Spinal cord (tissue), 10 donors: ENCODE results near the gene SRGAP3. TPM values are rescaled to one million over a fixed set of nuclear protein-coding genes. Genes with fewer than 3 reads are reported as not detected.
A peak's percentile ranks its signal among the peaks of the same experiment; 100 is the strongest.
"Not testable (repeated sequence)": the region's sequence is repeated elsewhere in the genome, so short reads cannot be mapped to it uniquely, and the experiment has no call there.

ENCODE experiments used
- DNase-seq, 6 donors: peaks; one replicate each; pipeline versions ENCODE4 v3.0.0 to v3.0.0-alpha.2; 2013 to 2015; ENCODE audit warnings: low spot score in 6 of 6, low read depth in 4 of 6
- H3K27ac ChIP-seq: one replicate; pipeline ENCODE4 v1.5.1; 2013; ENCODE audit warnings: low read depth, low read length, control low read depth
- H3K27me3 ChIP-seq: one replicate; pipeline ENCODE4 v1.6.1; 2013; ENCODE audit warnings: low read length; ENCODE audit not compliant: control insufficient read depth, insufficient read depth
- H3K36me3 ChIP-seq: one replicate; pipeline ENCODE4 v1.6.1; 2013; ENCODE audit warnings: low read length; ENCODE audit not compliant: control insufficient read depth, insufficient read depth
- H3K4me1 ChIP-seq: one replicate; pipeline ENCODE4 v1.6.1; 2013; ENCODE audit warnings: low read length; ENCODE audit not compliant: control insufficient read depth, insufficient read depth
- H3K4me3 ChIP-seq: one replicate; pipeline ENCODE4 v1.5.1; 2013; ENCODE audit warnings: low read depth, low read length, control low read depth
- H3K9me3 ChIP-seq: one replicate; pipeline ENCODE4 v1.6.1; 2013; ENCODE audit warnings: low read length; ENCODE audit not compliant: control insufficient read depth, insufficient read depth
- WGBS: methylation state at CpG from one replicate; pipeline ENCODE4 v1.1.5; 2013; ENCODE audit warnings: missing lambda C conversion rate; ENCODE audit not compliant: insufficient coverage; 5-methylcytosine and 5-hydroxymethylcytosine counted together
- long read RNA-seq, 4 donors: transcript quantifications; one replicate each; lab custom pipeline, GENCODE V29; 2026
- polyA plus RNA-seq, 2 donors: library from polyadenylated mRNA; unstranded; fragments of 120-200 nt; gene quantifications; one replicate each; pipeline ENCODE4 v1.2.1, GENCODE V29; 2013; ENCODE audit not compliant: insufficient read length in 2 of 2
- total RNA-seq, 2 donors: library from RNA; depleted of rRNA in 1 of 2; stranded (reverse); fragments of 120-200 nt in 1 of 2; fragments of >200 nt in 1 of 2; gene quantifications; one replicate each; pipeline versions ENCODE4 v1.2.3 to v1.2.4, GENCODE V29; 2013 to 2014
- donor health status: healthy.

SRGAP3 gene
- 10 to 100 TPM; 46.1 to 59.6 TPM for total RNA-seq
- 10 to 100 TPM; 71.7 to 71.9 TPM for polyA plus RNA-seq
- long read RNA-seq, donor 1, full-length matches to known transcripts: 1 of 12 reads
- long read RNA-seq, donor 1, partial matches to known transcripts: 11 of 12 reads
- long read RNA-seq, donor 1, other reads (novel, unspliced or antisense): 0 of 12 reads
- long read RNA-seq, donor 2, partial matches to known transcripts: 5 of 5 reads
- long read RNA-seq, donor 2, other reads (novel, unspliced or antisense): 0 of 5 reads
- long read RNA-seq, donor 3: 0 reads
- long read RNA-seq, donor 4: 0 reads

DNA sequence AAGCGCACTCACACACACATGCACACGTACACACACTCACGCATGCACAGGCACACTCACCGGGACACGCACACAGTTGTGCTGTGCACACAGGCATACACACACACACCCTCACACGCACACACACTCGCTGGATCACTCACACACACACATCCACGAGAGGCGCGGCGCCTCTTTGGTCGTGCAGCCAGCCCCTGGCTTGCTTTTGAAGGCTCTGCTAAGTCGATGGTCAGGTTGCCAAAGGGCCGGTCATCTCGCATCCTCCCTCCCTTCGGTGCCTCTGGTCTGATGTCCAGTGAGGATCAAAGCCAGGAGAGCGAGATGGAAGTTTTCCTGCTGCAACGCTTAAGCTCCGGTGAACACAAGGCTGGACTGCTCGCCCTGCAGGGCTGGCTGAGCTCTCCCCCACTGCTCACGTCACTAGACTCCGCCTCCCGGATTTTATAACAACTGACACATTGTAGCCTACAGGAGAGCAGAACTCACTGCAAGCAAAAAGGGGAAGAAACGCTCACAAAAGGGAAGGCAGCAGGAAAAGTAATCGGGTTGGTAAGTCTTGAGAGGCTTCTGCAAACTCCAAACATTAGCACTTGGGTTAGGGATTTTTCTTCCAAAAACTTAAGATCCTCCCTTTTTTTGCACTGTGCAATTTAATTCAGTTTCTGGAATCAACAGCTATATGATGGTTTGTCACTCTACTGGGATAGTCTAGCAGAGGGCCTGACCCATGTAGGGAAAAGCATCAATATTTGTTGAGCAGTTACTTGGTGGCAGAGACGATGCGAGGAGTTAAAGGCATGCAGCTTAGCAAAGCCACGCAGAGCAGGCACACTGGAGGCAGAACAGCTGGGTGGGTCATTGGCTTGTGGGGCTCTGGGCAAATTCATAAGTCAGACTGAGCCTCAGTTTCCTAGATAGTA lies at the start of gene SRGAP3:
Gene SRGAP3, minus strand, starts transcription at position 374 of the 920 bp plus-strand sequence. CDS start 695 bp downstream, outside the sequence.
- H3K27me3 ChIP-seq: no peaks in the 10 kb centered on the region
- no peaks in the 10 kb centered on the region for H3K36me3 ChIP-seq
- peak; percentile 92 to 99 (median 96) for DNase-seq
- WGBS: 1% methylated on average over 23 of the region's 28 CpGs
- peak within 1 kb of the TSS; percentile 93 for H3K4me3 ChIP-seq
- H3K27ac ChIP-seq: peak within 1 kb of the TSS; percentile 94
- peaks cover 29% of the 10 kb centered on the region for H3K4me1 ChIP-seq
- H3K9me3 ChIP-seq: no peaks in the 10 kb centered on the region

DNA sequence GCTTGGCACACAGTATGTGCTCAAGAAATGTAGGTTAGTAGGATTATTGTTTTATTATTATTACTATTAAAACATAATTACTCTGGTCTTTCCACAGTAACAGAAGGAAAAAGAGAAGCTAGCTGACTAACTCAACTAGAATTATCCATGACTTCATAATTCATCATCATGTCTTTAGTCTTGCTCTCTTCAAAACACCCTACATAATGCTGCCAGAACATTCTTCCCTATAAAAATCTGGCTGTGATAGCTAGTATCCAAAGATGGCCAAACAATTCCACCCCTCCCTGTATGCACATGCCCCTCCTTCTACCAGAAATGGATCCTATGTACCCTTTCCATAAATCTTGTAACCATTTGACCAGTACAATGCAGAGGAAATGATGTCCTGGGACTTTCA lies 48.8 kb upstream of the SRGAP3 start:
- Histone ChIP-seq H3K4me3 (no peak overlapping the region), H3K4me1 (peaks cover 9% of the 10 kb centered on the region), H3K27ac (no peak overlapping the region), H3K9me3 (no peaks in the 10 kb centered on the region), H3K27me3 (no peaks in the 10 kb centered on the region), H3K36me3 (no peaks in the 10 kb centered on the region)
- no peak for DNase-seq

DNA sequence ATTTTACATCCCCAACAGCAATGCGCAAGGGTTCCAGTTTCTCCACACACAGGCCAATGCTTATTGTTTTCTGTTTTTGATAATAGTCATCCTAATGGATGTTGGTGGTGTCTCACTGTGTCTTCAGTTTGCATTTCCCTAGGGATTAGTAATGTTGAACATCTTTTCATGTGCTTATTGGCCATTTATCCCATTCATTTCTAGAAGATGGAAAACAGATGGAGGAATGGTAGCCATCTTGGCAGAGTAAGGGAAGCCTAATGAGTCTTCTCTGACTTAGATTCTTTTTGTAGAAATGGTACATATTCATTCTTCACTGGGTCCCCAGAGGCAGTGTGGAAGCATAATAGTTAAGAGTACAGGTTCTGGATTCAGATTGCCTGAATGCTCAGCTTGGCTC lies 46.8 kb upstream of the SRGAP3 start:
- Histone ChIP-seq H3K27ac (no peak overlapping the region), H3K4me1 (no peaks in the 10 kb centered on the region), H3K4me3 (no peak overlapping the region), H3K36me3 (no peaks in the 10 kb centered on the region), H3K9me3 (no peaks in the 10 kb centered on the region), H3K27me3 (no peaks in the 10 kb centered on the region)
- DNase-seq: no peak
- no CpG with 5 or more reads among the region's 1 CpG for WGBS

DNA sequence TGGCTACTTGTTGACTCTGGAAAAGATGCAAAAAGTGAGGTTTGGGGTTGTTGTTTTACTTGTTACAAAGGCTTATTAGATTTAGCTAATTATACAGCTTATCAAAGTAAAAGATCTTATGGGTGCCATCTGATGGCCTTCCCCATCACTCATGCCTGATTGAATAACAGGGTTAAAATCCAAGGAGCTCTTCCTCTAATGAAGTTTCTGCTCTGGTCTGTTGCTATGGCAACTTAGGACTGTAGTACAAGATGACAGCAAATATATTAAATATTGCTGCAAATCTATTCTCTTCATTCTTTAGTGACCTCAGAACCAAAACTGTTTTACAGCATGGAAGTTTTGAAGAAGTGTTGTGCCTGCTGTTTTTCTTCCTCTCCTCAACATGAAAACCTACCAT lies 45.6 kb upstream of the SRGAP3 start:
- DNase-seq: peak in 1 of 6 donors; percentile 48
- Histone ChIP-seq H3K4me3 (no peak overlapping the region), H3K36me3 (no peaks in the 10 kb centered on the region), H3K9me3 (no peaks in the 10 kb centered on the region), H3K27ac (no peak overlapping the region), H3K27me3 (no peaks in the 10 kb centered on the region), H3K4me1 (no peaks in the 10 kb centered on the region)

DNA sequence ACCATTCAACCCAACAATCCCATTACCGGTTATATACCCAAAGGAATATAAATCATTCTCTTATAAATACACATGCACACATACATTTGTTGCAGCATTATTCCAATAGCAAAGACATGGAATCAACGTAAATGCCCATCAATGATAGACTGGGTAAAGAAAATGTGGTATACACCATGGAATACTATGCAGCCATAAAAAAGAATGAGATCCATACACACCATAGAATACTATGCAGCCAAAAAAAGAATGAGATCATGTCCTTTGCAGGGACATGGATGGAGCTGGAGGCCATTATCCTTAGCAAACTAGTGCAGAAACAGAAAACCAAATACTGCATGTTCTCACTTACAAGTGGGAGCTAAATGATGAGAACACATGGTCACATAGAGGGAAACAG lies 44.5 kb upstream of the SRGAP3 start:
- not testable (repeated sequence) for H3K9me3 ChIP-seq, H3K4me1 ChIP-seq, H3K4me3 ChIP-seq, H3K36me3 ChIP-seq, DNase-seq, H3K27ac ChIP-seq, H3K27me3 ChIP-seq
- no CpG with 5 or more reads among the region's 2 CpGs for WGBS

DNA sequence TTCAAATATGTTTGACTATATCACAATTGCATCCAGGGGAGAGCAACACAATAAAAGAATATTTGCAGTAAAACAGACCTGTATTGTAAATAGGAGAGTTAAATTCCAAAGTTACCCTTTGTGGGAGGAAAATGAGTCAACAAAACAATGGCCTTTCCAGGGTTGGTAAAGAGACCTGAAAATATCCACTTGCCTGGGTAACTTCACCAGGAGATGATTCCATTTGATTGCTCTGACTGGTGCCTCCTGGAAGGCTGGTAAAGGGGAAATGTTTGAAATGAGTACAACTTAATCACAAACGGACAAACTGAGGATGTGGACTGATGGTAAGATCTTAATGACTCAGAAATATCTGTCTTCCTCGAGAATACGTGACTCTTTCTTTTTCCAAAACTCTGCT lies 43.6 kb upstream of the SRGAP3 start:
- Histone ChIP-seq H3K9me3 (no peaks in the 10 kb centered on the region), H3K27me3 (no peaks in the 10 kb centered on the region), H3K36me3 (no peaks in the 10 kb centered on the region), H3K4me3 (no peak overlapping the region), H3K4me1 (no peaks in the 10 kb centered on the region), H3K27ac (no peak overlapping the region)
- 90% methylated on average over 2 of the region's 3 CpGs for WGBS
- DNase-seq: no peak

DNA sequence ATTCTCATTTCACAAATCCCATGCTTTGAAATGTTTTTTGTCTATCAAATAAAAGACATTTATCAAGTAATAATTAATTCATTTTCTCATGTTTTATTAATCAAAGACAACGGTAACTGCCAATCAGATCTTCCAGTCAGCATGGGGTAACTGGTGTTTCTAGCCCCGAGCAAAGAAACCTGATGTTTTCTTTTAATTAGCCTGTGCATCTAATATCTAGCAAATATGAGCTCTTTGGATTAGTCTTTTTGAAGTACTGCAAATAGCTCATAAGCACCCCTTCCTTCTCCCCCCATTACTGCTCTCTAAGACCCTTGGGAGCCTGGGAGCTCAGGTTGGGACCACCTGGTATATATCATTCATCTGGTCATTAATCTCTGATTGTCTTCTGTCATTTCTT lies 43.1 kb upstream of the SRGAP3 start:
- no peak for DNase-seq
- Histone ChIP-seq H3K9me3 (no peaks in the 10 kb centered on the region), H3K36me3 (no peaks in the 10 kb centered on the region), H3K27me3 (no peaks in the 10 kb centered on the region), H3K4me1 (no peaks in the 10 kb centered on the region), H3K4me3 (no peak overlapping the region), H3K27ac (no peak overlapping the region)
- no CpG with 5 or more reads among the region's 2 CpGs for WGBS

DNA sequence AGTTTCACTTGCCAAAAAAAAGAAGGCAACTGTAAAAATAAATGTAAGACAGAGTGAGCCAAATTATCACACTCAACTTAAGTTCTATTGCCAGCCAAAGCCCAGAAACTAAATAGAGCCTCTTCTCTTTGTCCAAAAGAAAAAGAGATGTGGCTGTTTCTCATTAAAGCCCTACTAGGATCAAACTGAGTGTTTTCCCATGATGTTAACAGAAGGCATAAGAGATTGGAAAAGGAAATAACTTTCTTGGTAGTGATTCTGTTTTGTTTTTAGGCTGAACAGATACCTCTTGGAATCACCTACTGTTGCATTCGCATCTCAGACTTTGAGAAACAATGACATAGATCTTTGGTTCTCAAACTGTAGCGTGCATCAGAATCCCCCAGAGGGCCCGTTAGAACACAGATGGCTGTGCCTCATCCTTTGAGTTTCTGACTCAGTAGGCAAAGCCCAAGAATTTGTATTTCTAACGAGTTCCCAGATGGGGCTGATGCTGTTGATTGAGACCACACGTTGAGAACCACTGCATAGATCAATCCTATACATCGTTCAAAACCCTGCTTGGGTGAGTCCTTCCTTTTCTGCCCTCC lies 42.5 kb upstream of the SRGAP3 start:
- 25% methylated on average over 6 of the region's 6 CpGs for WGBS
- Histone ChIP-seq H3K27ac (no peak overlapping the region), H3K27me3 (no peaks in the 10 kb centered on the region), H3K9me3 (no peaks in the 10 kb centered on the region), H3K4me1 (no peaks in the 10 kb centered on the region), H3K4me3 (no peak overlapping the region), H3K36me3 (no peaks in the 10 kb centered on the region)
- DNase-seq: peak in 1 of 6 donors; percentile 74

DNA sequence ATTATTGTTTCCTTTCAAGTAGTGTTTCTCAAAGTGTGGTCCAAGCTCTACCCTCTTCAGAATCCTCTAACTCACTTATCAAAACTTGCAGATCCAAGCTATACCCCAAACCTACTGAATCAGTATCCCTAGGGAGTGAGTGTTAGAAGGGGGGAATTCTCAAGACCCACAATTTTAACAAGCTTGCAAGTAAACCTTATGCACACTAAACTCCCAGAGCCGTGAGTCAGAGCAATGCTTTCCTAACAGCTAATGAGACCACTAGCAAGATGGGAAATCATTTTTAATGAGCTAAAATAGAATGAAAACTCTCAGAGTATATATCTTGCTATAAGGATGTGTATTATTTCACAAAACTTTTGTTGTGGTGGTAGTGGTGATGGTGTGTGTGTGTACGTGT lies 41.1 kb upstream of the SRGAP3 start:
- H3K4me3 ChIP-seq: no peak overlapping the region
- H3K9me3 ChIP-seq: no peaks in the 10 kb centered on the region
- WGBS: no CpG with 5 or more reads among the region's 2 CpGs
- H3K27ac ChIP-seq: no peak overlapping the region
- DNase-seq: no peak
- H3K27me3 ChIP-seq: no peaks in the 10 kb centered on the region
- H3K4me1 ChIP-seq: no peaks in the 10 kb centered on the region
- no peaks in the 10 kb centered on the region for H3K36me3 ChIP-seq
